Measurements from ENCODE around the gene PITPNC1.
"Not testable (repeated sequence)": the region's sequence is repeated elsewhere in the genome, so short reads cannot be mapped to it uniquely, and the experiment has no call there.

DNA sequence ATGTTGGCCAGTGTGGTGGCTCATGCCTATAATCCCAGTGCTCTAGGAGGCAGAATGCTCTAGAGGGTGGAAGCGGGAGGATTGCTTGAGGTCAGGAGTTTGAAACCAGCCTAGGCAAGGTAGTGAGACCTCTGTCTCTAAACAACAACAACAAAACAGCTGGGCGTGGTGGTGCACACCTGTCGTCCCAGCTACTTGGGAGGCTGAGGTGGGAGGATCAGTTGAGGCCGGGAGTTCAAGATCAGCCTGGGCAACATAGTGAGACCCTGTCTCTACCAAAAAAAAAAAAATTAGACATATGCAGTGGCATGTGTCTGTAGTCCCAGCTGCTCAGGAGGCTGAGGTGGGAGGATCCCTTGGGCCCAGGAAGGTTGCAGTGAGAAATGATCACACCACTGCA is 53.4 kb downstream of the PITPNC1 start:
- TF ChIP-seq, protein P1, sequence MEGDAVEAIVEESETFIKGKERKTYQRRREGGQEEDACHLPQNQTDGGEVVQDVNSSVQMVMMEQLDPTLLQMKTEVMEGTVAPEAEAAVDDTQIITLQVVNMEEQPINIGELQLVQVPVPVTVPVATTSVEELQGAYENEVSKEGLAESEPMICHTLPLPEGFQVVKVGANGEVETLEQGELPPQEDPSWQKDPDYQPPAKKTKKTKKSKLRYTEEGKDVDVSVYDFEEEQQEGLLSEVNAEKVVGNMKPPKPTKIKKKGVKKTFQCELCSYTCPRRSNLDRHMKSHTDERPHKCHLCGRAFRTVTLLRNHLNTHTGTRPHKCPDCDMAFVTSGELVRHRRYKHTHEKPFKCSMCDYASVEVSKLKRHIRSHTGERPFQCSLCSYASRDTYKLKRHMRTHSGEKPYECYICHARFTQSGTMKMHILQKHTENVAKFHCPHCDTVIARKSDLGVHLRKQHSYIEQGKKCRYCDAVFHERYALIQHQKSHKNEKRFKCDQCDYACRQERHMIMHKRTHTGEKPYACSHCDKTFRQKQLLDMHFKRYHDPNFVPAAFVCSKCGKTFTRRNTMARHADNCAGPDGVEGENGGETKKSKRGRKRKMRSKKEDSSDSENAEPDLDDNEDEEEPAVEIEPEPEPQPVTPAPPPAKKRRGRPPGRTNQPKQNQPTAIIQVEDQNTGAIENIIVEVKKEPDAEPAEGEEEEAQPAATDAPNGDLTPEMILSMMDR (conservative IDR thresholded peaks at IDR 0.05 in 1 of 2, IDR thresholded peaks at IDR 0.05 in 1 of 2; ENCODE audit: extremely low read depth in 1 of 2, insufficient read depth in 1 of 2, low read depth in 1 of 2, low read length in 2 of 2): not testable (repeated sequence)
- TF ChIP-seq EZH2 (IDR thresholded peaks at IDR 0.05; ENCODE audit: borderline replicate concordance, low read length): not testable (repeated sequence)
